ENCODE measurements around the gene ANO9.

Gene ANO9

GRCh38 chr11:409008-409599, 32.7 kb downstream of the ANO9 start:
- Histone ChIP-seq H3K4me3 (no peak overlapping the region), H3K36me3 (peaks cover 0 to 9% (median 0%) of the 10 kb centered on the region in 3 donors), H3K27ac (no peak overlapping the region), H3K9me3 (no peaks in the 10 kb centered on the region), H3K27me3 (peaks cover 0 to 19% of the 10 kb centered on the region in 2 donors), H3K4me1 (peaks cover 0 to 31% (median 17%) of the 10 kb centered on the region in 4 donors)
- intact Hi-C loops (cut with DNase I; ENCODE audit: low total_unique reads) = no loop called here
- peak in 1 of 2 donors; percentile 58 for DNase-seq
- TF ChIP-seq, protein P1, sequence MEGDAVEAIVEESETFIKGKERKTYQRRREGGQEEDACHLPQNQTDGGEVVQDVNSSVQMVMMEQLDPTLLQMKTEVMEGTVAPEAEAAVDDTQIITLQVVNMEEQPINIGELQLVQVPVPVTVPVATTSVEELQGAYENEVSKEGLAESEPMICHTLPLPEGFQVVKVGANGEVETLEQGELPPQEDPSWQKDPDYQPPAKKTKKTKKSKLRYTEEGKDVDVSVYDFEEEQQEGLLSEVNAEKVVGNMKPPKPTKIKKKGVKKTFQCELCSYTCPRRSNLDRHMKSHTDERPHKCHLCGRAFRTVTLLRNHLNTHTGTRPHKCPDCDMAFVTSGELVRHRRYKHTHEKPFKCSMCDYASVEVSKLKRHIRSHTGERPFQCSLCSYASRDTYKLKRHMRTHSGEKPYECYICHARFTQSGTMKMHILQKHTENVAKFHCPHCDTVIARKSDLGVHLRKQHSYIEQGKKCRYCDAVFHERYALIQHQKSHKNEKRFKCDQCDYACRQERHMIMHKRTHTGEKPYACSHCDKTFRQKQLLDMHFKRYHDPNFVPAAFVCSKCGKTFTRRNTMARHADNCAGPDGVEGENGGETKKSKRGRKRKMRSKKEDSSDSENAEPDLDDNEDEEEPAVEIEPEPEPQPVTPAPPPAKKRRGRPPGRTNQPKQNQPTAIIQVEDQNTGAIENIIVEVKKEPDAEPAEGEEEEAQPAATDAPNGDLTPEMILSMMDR (IDR thresholded peaks at IDR 0.05) = no peak

GRCh38 chr11:408154-409007, 33.4 kb downstream of the ANO9 start:
- intact Hi-C loops (cut with DNase I; ENCODE audit: low total_unique reads) = no loop called here
- peaks cover 0 to 31% (median 17%) of the 10 kb centered on the region in 4 donors for H3K4me1 ChIP-seq
- peak in 1 of 2 donors; percentile 63 for DNase-seq
- TF ChIP-seq, protein P1 (IDR thresholded peaks at IDR 0.05) = no peak
- no peak overlapping the region for H3K27ac ChIP-seq
- H3K27me3 ChIP-seq = peaks cover 0 to 23% of the 10 kb centered on the region in 2 donors
- H3K4me3 ChIP-seq = no peak overlapping the region
- no peaks in the 10 kb centered on the region for H3K9me3 ChIP-seq
- H3K36me3 ChIP-seq = peaks cover 0 to 17% (median 0%) of the 10 kb centered on the region in 3 donors

GRCh38 chr11:407651-408123, 34.1 kb downstream of the ANO9 start:
- H3K4me1 ChIP-seq = peaks cover 0 to 31% (median 17%) of the 10 kb centered on the region in 4 donors
- no peak overlapping the region for H3K27ac ChIP-seq
- peaks cover 0 to 22% (median 0%) of the 10 kb centered on the region in 3 donors for H3K36me3 ChIP-seq
- no peak for DNase-seq
- intact Hi-C loops (cut with DNase I; ENCODE audit: low total_unique reads) = no loop called here
- H3K27me3 ChIP-seq = peaks cover 0 to 28% of the 10 kb centered on the region in 2 donors
- peak overlapping the region; percentile 56 to 66 for H3K4me3 ChIP-seq
- TF ChIP-seq, protein P1 (IDR thresholded peaks at IDR 0.05) = no peak
- H3K9me3 ChIP-seq = no peaks in the 10 kb centered on the region

GRCh38 chr11:406796-407650, 34.8 kb downstream of the ANO9 start:
- peak overlapping the region; percentile 56 to 66 for H3K4me3 ChIP-seq
- peak; percentile 61 to 85 for DNase-seq
- H3K4me1 ChIP-seq = peaks cover 0 to 31% (median 17%) of the 10 kb centered on the region in 4 donors
- H3K27ac ChIP-seq = peak overlapping the region; percentile 34 to 64
- peaks cover 0 to 22% (median 0%) of the 10 kb centered on the region in 3 donors for H3K36me3 ChIP-seq
- intact Hi-C loops (cut with DNase I; ENCODE audit: low total_unique reads) = no loop called here
- H3K9me3 ChIP-seq = no peaks in the 10 kb centered on the region
- peaks cover 0 to 28% of the 10 kb centered on the region in 2 donors for H3K27me3 ChIP-seq
- TF ChIP-seq, protein P1 (IDR thresholded peaks at IDR 0.05) = no peak
